ENCODE results near the gene LEMD2. TPM values are rescaled to one million over a fixed set of nuclear protein-coding genes. Genes with fewer than 3 reads are reported as not detected.

LEMD2 gene
- total RNA-seq, 1 experiment from 2014 or later, result 91.8 TPM

DNA sequence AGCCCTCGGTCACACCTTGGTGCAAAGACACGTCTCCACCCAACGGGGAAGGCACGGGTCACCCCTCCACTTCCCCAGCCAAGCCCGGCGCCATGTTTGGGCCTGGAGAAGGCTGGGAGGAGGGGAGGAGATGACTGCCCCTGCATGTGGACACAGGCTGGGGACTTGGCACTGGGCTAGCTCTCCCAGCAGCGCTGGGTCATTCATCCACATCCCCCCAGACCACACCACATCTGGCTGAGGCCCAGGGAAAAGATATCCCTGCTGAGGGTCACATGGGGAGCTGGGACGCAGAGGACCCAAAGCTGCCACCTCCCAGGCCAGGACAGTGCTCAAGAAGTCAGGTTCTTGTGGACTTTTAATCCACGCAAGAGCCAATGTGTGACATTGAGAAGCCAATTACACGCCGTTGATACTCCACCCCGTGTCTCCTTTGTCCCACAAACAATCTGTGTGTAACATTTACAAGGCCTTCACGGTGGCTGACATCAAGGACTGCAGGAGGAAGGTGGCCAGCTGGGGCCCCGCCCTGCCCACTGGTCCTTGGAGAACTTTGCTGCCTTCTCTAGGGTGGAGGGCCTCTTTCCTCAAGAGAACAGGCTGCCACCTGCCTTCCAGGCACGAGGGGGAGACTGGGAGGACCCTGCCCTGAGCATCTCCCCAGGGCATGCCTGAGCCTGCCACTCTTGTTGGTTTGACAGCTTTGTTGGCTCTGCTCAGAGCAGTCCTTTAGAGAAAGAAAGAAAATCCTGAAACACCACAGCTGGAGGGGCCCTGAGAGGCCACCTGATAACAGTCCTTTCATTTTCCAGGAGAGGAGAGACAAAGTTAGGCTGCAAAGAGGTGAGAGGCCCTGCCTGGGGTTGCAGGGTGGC lies 36.9 kb downstream of the LEMD2 start:
- Histone ChIP-seq H3K23me2 (ENCODE audit: insufficient read length, low read depth, low read length, poor library complexity, severe bottlenecking) (no peaks in the 10 kb centered on the region), H3K79me1 (ENCODE audit: insufficient read depth, low read depth, low read length, poor library complexity, severe bottlenecking) (no peaks in the 10 kb centered on the region), H2BK12ac (ENCODE audit: insufficient read length, low read depth, low read length) (no peak overlapping the region), H4K8ac (replicated peaks; ENCODE audit: insufficient read length, low read depth, low read length) (no peak overlapping the region), H3K27ac (ENCODE audit: insufficient read length, low read depth, low read length) (no peak overlapping the region), H2BK15ac (ENCODE audit: low read depth, low read length) (no peak overlapping the region), H3K27me3 (ENCODE audit: insufficient read depth, low read length) (no peaks in the 10 kb centered on the region), H2AK5ac (ENCODE audit: insufficient read length, low read length) (no peak overlapping the region), H3K56ac (ENCODE audit: insufficient read length, low read depth, low read length) (no peak overlapping the region), H3K9me3 (ENCODE audit: control insufficient read depth, low read depth, low read length) (no peaks in the 10 kb centered on the region), H3K79me2 (ENCODE audit: insufficient read depth, low read length) (no peaks in the 10 kb centered on the region), H3K14ac (ENCODE audit: insufficient read depth, low read length) (no peak overlapping the region), H2BK5ac (ENCODE audit: insufficient read length, low read length) (no peak overlapping the region), H3K23ac (ENCODE audit: insufficient read length, low read depth, low read length) (no peak overlapping the region), H2AFZ (ENCODE audit: low read length) (no peak overlapping the region), H2BK120ac (ENCODE audit: low read depth, low read length, poor library complexity, severe bottlenecking) (no peak overlapping the region), H3K9ac (ENCODE audit: extremely low read depth, insufficient read length, low read length) (no peak overlapping the region), H4K5ac (ENCODE audit: insufficient read length, low read depth, low read length) (no peak overlapping the region), H3K18ac (ENCODE audit: insufficient read length, low read depth, low read length) (no peak overlapping the region), H3T11ph (ENCODE audit: low read length) (no peak overlapping the region), H2BK20ac (ENCODE audit: low read depth, low read length, poor library complexity, severe bottlenecking) (no peak overlapping the region), H3K4me1 (ENCODE audit: insufficient read depth, low read length) (no peaks in the 10 kb centered on the region), H4K91ac (ENCODE audit: insufficient read length, low read depth, low read length) (no peak overlapping the region), H3K4me2 (ENCODE audit: insufficient read depth, insufficient read length, low read length) (no peak overlapping the region), H4K20me1 (ENCODE audit: control insufficient read depth, insufficient read depth, insufficient read length) (no peaks in the 10 kb centered on the region), H3K4ac (ENCODE audit: low read depth, low read length) (no peak overlapping the region)
- WGBS (ENCODE audit: extremely low coverage, insufficient read length, low lambda C conversion rate), result no CpG with 5 or more reads among the region's 15 CpGs
- TF ChIP-seq, protein P1, sequence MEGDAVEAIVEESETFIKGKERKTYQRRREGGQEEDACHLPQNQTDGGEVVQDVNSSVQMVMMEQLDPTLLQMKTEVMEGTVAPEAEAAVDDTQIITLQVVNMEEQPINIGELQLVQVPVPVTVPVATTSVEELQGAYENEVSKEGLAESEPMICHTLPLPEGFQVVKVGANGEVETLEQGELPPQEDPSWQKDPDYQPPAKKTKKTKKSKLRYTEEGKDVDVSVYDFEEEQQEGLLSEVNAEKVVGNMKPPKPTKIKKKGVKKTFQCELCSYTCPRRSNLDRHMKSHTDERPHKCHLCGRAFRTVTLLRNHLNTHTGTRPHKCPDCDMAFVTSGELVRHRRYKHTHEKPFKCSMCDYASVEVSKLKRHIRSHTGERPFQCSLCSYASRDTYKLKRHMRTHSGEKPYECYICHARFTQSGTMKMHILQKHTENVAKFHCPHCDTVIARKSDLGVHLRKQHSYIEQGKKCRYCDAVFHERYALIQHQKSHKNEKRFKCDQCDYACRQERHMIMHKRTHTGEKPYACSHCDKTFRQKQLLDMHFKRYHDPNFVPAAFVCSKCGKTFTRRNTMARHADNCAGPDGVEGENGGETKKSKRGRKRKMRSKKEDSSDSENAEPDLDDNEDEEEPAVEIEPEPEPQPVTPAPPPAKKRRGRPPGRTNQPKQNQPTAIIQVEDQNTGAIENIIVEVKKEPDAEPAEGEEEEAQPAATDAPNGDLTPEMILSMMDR (conservative IDR thresholded peaks at IDR 0.05), result 0 out of 3 replicates have a peak, but pooled peaks have one; percentile 10
- peaks cover 31 to 70% of the 10 kb centered on the region in 2 experiments for H3K4me1 Mint-ChIP-seq
- no peak overlapping the region for H3K4me3 Mint-ChIP-seq
- no peak for DNase-seq
- no peaks in the 10 kb centered on the region; a peak in 2 of 5 replicates for H3K9me3 Mint-ChIP-seq
- no peak overlapping the region; a peak in 1 of 7 replicates for H3K27ac Mint-ChIP-seq
- H3K36me3 Mint-ChIP-seq (ENCODE audit: insufficient read depth in 1 of 3, low read depth in 3 of 3), result no peaks in the 10 kb centered on the region; a peak in 1 of 7 replicates
- H3K27me3 Mint-ChIP-seq (ENCODE audit: low read depth), result peaks cover 10% of the 10 kb centered on the region
